Activated CD4-positive, alpha-beta T cell treated with anti-CD3 and anti-CD28 coated beads, Interleukin-2, amount 50 U/mL, for 4 hours (primary cell): ENCODE data around the gene TBC1D5.
"Not testable (repeated sequence)": the region's sequence is repeated elsewhere in the genome, so short reads cannot be mapped to it uniquely, and the experiment has no call there.

Experiments
- DNase-seq, 2 experiments: peaks; one replicate each; pipeline ENCODE4 v3.0.0-alpha.2; 2020

Gene TBC1D5

DNA sequence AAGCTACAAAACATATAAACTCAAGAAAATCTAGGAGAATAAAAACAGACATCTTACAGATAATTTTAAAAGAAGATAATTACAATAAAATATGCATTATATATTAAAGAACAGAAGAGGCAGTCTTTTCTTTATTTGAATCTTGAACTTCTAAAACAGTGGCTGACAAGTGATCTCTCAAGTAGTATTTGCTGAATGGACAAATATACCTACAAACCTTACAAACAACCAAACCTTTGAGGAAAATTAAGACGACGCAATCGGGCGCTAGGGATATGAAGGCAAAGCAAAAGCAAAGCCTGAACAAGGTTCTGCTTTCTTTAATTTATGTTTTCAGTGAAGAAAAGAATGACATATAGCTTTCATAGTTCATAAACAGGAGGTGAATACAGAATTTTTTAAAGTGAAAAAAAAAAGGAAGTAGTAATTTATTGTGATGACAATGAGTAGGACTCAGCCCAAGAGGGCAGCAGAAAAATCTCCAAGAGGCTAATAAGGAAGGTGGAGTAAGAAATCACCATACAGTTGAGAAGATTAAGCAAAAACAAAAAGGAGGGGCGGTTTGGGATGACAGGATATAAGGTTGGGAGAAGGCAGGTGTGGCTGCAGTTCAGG, 347.8 kb downstream of the TBC1D5 start:
- no peak for DNase-seq

DNA sequence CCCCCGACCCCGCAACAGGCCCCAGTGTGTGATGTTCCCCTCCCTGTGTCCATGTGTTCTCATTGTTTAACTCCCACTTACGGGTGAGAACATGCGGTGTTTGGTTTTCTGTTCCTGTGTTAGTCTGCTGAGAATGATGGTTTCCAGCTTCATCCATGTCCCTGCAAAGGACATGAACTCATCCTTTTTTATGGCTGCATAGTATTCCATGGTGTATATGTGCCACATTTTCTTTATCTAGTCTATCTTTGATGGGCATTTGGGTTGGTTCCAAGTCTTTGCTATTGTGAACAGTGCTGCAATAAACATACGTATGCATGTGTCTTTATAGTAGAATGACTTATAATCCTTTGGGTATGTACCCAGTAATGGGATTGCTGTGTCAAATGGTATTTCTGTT, 349.9 kb downstream of the TBC1D5 start:
- not testable (repeated sequence) for DNase-seq

DNA sequence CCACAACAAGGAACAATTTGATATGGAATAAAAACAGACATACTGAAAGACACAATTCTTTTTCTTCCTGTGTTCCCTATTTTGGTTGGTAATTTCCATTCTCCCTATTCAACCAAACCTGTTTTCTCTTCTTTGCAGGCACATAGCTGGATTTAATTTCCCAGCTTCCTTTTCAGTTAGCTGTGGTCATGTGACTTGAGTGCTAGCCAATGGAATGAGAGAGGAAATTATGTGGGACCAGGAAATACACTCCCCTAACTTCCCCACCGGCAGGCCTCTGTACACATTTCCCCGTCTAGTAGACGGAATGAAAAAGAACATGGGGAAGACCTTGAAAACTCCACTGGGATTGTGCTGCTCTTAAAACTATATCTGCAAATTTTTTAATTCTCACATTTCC, 351.6 kb downstream of the TBC1D5 start:
- no peak for DNase-seq

DNA sequence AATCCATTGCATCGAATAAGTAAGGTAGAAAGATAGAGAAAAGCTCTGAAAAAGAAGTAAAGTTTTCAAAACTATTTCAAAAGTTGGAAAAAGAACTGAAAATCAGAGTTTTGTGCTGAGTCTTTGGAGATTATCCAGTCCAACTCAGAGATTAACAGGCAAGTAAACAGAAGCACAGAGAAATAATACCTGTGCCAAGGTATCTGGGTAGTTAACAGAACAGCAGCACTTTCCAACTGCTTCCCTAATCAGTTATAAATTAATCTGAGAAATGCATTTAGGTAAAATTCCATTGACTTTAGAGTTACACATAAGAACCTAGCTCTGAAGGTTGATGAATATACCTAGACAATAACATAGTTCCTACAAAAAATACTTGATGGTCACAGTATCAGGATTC, 355.3 kb downstream of the TBC1D5 start:
- no peak for DNase-seq

DNA sequence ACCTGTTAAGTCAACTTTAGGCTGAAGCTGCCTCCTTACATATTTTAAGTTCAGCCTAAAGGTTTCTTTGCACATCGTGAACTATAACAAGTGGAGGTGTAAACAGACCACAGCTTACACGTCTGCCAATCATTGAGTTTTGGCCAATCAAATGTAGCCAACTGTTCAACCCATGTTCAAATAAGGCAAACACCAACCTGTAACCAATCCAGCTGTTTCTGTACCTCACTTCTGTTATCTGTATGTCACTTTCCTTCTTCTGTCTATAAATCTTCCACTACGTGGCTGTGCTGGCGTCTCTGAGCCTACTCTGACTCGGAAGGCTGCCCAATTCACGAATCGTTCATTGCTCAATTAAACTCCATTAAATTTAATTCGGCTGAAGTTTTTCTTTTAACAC, 356.0 kb downstream of the TBC1D5 start:
- no peak for DNase-seq

DNA sequence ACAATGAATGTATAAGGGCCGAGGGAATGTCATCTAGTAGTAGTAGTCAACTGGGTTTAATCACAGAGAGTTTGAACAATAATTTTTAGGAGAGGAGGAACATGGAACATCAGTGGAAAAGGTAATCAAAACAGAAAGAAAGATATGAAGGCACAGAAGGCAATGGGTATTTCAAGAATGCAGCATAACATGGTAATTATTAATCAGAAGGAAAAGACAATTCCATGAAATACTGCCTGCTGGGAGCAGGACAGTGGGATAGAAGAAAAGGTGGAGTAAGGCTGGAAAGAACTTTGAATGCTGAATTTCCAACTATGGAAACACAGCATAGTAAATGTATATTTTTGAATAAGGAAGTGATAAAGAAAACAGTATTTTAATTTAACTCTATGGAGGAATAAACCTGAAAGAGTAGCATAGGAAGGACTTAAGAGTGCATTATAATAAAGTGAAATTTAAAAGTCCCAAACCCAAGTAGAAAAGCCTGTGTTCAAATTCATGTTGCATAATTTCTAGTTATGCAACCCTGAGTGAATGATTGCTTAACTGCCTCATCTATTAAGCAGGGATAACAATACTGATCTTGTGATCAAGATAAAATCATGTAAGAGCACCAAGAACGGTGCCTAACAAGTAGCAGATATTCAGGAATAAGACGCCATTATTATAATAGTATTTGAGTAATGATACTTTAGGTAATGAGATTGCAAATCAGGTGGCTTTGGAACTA, 357.7 kb downstream of the TBC1D5 start:
- DNase-seq: no peak

DNA sequence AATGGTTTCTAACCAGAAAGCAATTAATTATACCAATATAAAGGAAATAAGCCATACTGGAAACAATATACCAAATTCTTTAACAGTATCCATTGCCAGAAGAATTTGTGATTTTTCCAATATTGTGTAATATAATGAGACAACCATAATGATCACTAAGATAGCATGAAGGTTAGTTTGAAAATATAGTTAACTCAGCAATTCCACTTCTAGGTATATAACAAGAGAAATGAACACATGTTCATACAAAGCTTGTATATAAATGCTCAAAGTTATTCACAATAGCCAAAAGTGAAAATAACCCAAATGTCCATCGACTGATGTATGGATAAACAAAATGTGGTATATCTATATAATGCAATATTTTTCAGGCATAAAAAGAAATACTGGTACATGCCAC, 369.1 kb downstream of the TBC1D5 start:
- DNase-seq: no peak

DNA sequence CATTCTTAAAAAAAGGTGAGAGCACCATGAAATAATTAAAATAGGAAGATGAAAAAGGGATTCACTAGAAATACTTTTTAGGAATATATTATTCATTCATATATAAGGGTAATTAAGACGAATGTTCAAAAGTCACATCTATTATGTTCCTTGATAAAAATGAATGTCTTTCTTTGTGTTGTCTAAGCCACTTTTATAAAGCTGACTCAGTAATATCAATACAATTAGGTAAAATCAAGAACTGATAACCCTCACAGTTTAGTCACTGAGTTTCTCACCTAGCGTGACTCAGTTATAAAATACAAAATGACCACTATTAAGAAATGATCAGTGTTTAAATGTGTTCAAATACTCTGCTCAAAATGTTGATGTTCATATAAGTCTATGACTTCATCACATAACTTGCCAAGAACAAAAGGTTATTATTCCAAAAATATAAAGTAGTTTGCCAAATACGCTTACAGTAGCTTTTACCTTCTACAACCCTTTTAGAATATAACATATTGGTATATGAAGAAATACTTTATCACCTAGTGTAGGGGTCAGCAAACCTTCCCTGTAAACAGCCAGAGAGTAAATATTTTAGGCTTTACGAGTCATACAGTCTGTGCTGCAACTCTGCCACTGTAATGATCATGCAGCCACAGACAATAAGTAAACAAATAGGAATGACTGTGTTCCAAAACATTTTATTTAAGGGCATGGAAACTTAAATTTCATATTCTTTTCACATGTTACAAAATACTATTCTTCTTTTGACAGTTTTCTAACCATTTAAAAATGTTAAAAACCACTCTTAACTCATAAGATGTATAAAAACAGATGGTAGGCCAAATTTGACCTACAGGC, 369.8 kb downstream of the TBC1D5 start:
- DNase-seq: no peak

DNA sequence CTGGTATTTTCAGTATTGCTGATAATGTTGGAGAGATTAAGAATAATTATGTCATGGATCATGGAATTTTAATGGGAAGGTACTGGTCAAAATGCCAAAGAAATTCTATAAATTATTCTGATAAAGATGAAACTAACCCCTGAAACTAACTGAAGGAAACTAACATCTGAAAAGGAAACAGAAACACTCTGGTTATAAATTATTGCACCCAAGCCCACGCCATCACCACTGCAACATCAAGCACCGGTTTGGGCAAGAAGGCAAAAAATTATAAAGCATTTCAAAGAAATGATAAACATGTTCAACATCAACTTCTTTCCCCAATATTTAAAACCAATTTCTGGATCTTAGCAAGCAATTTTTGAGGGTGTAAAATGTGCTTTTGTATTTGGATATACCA, 372.5 kb downstream of the TBC1D5 start:
- DNase-seq: no peak

DNA sequence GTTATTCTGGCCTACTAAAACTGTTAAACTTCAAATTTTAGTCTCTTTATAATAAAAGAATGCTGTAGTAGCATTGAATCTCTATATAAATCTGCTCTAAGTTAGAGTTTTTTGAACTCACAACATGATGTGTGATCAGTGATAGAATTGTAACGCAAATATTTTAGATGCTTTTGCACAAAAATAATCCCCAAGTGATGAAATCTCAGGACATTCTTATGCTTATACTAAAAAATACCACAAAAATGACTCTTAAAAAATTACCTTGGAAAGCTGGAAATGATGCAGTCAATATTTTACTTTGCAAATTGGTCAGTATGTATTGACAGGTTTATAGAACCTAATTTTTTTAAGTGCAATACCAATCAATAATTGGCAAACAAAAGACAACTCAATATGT, 375.3 kb downstream of the TBC1D5 start:
- DNase-seq: no peak

DNA sequence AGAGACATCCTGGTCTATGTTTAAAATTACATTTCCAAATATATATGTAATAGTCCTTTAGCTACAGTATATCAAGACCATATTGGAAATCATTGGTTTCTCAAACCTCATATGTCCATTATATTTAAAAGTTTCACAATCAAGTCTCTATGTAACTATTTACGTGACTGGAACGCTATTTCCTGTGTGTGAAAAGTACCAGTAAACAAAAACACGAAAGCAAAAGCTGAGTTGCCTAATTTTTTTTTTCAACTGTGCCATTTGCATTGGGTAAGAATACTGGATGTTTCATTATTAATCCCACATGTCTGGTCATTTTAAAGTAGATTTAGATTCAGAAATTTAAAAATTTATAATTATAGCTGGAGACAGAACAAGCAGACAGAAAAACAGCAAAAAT, 381.4 kb downstream of the TBC1D5 start:
- DNase-seq: no peak

DNA sequence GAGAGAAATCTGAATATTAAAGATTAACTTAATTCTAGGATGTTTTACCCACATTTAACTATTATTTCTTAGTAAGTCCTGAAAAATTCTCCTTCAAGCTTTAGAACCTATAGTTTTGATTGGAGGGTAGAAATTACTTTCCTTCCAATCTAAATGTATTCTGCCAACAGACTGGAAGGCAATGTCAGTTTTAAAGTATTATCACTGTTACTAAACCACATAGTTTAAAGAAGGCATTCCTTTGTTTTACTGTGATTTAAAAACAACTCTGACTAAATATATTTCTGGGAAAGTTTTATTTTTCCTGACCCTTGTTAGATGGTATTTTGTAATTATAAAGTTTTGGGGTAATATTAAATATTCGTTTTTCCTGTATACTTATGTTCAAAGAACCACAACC, 382.5 kb downstream of the TBC1D5 start:
- DNase-seq: no peak

DNA sequence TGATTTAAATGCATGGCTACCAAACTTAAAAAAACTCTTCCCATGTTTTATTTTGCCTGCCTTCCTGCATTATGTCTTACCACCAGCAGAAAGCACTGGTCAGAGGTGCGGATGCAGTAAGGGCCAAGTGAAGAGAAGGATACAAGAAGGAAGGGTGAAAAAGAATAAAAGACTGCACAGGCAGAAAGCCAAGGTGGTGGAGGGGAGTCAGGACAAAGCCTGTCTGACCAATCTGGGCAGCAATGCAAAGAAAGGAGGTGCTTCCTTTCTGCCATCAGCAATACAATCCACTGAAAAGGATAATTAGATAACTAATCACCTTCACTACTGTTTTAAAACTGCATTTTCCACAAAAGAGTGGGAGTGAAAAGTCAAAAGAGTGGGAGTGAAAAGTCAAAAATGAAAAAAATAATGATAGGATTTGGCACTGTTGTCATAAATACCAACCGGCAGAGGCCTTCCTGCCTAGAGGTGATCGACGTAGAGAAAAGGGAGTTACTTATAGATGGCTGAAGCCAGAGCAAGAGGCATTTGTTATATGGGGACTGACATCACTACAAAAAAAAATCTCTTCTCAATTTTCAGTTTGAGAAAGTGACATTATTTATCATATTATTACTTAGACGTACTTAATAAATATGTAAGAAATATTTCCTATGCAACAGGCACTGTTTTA, 385.3 kb downstream of the TBC1D5 start:
- no peak for DNase-seq

DNA sequence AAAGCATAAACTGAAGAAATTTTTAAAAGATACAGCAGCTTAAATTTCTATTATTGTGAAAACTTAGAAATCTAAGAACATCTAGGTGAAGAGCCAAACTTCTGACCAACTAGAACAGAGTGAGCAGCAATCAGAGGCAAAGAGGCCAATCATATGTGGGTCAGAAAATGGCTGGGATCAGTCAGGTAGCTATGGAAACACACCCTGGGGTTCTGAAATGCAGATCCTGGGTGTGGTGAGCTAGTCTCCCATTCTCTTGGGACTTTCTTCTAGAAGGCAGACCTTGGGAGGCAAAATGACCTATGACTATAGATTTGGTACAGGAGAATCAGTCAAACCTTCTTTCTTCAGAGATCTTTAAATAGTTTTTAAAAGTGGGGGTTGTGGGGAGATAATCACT, 385.8 kb downstream of the TBC1D5 start:
- no peak for DNase-seq

DNA sequence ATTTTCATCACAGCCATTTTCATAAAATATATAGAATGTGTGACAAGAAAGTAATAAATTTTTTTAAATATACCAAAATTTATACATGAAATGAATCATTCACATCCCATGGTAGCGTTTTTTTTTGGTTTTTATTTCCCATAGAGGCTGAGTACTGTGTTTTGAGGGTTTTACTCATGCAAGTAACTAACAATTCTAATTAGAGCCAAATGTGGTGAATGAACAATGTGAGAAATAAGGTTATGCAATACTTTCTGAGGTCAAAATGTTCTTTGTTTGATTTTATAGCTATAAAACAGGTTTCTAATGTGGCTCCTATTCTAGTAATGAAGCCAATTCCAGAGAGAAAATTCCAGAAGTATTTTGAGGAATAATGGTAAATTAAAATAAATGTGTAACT, 386.8 kb downstream of the TBC1D5 start:
- no peak for DNase-seq

DNA sequence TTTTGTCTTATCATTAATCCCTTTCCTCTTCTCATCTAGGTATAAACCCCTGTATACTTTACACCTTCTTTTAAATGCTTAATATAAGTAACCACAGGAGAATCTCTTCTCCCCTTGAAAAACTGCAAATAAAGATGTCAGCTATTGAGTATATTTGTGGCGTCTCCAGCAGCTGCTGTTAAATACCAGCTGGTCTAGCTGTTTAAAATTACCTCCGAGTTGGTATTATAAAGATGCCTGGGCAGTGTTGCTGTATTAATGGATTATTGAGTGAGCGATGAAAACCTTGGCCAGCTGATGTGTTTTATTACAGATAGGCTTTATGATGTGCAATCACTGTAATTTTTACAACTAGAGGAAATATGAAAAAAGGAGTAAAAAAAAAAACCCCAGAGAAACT, 388.1 kb downstream of the TBC1D5 start:
- DNase-seq: no peak

DNA sequence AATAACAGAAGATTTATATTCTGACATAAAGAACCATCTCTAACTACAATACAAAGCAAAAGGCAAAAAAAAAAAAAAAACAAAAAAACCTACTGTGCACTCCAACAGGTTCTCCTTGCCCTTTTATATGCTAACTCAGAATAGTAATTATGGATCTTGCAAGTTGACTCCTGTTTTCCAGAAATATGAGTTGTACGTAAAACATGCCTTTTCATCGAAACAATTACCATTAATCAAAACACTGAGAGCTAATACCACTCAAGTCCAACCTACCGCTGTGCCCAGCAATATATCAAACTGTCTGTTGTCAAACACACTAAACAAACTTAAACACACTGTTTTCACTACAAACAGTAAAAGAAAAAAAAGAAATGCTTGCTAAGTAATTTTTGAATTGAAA, 389.8 kb downstream of the TBC1D5 start:
- no peak for DNase-seq

DNA sequence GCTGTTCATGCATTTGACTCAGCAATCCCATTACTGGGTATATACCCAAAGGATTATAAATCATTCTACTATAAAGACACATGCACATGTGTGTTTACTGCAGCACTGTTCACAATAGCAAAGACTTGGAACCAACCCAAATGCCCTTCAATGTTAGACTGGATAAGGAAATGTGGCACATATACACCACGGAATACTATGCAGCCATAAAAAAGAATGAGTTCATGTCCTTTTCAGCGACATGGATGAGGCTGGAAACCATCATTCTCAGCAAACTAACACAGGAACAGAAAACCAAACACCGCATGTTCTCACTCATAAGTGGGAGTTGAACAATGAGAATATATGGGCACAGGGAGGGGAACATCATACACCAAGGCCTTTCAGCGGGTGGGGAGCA, 391.2 kb downstream of the TBC1D5 start:
- not testable (repeated sequence) for DNase-seq

DNA sequence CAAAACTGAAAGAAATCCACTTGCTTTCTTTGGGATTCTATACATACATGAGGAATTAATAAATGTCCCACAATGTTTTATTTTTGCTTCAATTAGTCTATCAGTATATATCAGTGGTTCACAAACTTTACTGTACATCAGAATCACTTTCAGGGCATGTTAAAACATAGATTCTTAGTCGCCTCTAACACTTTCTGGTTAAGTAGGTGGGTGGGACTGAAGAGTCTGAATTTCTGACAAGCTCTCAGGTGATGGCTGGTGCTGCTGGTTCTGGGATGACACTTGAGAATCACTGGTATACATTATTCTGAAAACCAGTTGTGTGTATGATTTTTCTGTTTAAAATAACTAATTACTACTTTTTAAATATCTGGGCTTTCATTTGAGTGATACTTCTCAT, 393.3 kb downstream of the TBC1D5 start:
- no peak for DNase-seq

DNA sequence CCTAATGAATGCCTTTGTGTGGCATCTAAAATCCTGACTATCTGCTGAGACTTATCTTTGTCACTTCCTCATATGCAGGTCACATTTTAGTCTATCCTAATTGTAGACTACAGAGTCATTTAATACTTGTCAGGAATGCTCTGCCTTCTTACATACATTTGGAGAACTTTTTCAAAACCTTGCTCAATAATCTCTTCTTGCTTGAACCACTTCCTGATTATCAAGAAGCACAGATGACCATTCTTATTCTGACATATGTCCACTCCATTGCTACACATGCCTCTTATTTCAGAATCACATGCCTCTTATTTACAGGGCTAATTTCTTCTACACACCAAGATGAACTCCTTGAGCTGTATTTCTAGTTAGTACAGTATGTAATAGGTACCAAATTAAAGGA, 400.3 kb downstream of the TBC1D5 start:
- no peak for DNase-seq

DNA sequence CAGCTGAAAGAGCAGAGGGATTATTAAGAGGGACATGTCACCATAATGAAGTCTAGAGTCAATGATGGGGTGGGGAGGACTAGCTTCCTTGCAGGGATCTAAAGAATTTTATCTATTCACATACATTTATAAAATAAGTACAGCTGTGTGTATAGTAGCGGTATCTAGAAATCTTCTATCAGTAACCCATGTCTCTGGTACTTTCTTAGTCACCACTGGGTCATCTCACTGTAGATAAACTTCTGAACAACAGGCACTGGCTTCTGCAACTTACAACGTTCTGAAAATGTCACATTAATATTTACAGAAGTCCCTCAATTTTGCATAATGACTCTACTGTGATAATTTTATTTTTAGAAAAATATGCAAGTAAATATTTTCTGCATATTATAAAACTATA, 401.7 kb downstream of the TBC1D5 start:
- DNase-seq: no peak

DNA sequence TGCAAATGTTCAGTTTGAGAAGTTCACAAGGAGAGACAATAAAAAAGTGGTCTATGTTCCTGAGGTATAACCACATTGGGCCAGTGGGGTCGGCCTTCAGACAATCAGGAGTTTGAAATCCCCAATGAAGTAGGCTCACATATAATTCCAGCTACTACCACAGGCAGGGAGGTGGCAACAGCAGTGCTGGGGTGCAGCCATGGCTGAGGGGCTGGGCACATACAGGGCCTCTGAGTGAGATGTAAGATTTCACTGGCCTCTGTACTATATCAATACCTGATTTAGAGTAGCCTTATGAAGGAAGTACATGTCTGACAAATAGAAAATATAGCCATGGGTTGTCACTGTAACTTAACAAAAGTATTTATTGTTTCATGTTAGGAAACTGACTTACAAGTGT, 402.2 kb downstream of the TBC1D5 start:
- no peak for DNase-seq

DNA sequence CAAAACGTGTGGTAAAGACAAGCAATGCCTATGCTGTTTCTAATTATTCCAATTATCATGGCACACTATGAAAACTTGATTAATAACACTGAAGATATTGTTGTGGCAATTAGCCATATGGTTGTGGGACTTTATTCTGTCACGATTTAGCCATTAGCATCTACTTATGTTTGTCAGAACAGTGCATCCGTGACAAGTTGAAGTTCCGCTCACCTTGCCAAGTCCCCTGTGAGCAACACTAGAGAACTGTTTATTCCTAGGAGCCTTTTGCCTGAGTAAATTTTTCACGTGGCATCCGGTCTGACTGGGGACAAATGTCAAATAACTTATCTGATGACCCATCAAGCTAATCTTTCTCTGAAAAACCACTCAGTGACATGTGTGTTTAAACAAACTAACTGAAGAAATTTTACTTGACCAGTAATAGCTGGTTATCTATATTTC, 403.3 kb downstream of the TBC1D5 start:
- DNase-seq: no peak
